GM18867 (cell line): Measurements from ENCODE around the gene STAT5B.
"Not testable (repeated sequence)": the region's sequence is repeated elsewhere in the genome, so short reads cannot be mapped to it uniquely, and the experiment has no call there.

Source experiments
- ATAC-seq: cut with Tn5 transposase; IDR thresholded peaks from one replicate; pipeline ENCODE4 v1.9.1; 2021; ENCODE audit warnings: mild to moderate bottlenecking, moderate library complexity; ENCODE audit not compliant: unreplicated experiment

Gene STAT5B

GRCh38 chr17:42239576-42239975 is 36.6 kb downstream of the STAT5B start:
- ATAC-seq: not testable (repeated sequence)

- ATAC-seq: no peak
Observed at GRCh38 chr17:42236760-42237159, 39.4 kb downstream of the STAT5B start.

- ATAC-seq: no peak
Observed at GRCh38 chr17:42233994-42234393, 42.2 kb downstream of the STAT5B start.

GRCh38 chr17:42233156-42233555 is 43.0 kb downstream of the STAT5B start:
- no peak for ATAC-seq

GRCh38 chr17:42230225-42230624 is 46.0 kb downstream of the STAT5B start:
- ATAC-seq: no peak

GRCh38 chr17:42227849-42228700 is 48.1 kb downstream of the STAT5B start:
- no peak for ATAC-seq

GRCh38 chr17:42225646-42226045 is 50.5 kb downstream of the STAT5B start:
- ATAC-seq: no peak

- ATAC-seq: no peak
Observed at GRCh38 chr17:42224651-42225050, 51.5 kb downstream of the STAT5B start.

- ATAC-seq: no peak
Observed at GRCh38 chr17:42221886-42222745, 54.1 kb downstream of the STAT5B start.

GRCh38 chr17:42219280-42219679 is 56.9 kb downstream of the STAT5B start:
- not testable (repeated sequence) for ATAC-seq

GRCh38 chr17:42214156-42214555 is 62.0 kb downstream of the STAT5B start:
- ATAC-seq: no peak

- no peak for ATAC-seq
Observed at GRCh38 chr17:42212382-42212781, 63.8 kb downstream of the STAT5B start.

GRCh38 chr17:42211921-42212341 is 64.3 kb downstream of the STAT5B start:
- ATAC-seq: not testable (repeated sequence)

GRCh38 chr17:42210046-42210445 is 66.1 kb downstream of the STAT5B start:
- ATAC-seq: no peak

GRCh38 chr17:42206153-42206612 is 70.0 kb downstream of the STAT5B start:
- not testable (repeated sequence) for ATAC-seq

- ATAC-seq: no peak
Observed at GRCh38 chr17:42203354-42203753, 72.8 kb downstream of the STAT5B start.

- ATAC-seq: no peak
Observed at GRCh38 chr17:42202696-42203095, 73.5 kb downstream of the STAT5B start.

- no peak for ATAC-seq
Observed at GRCh38 chr17:42202159-42202558, 74.0 kb downstream of the STAT5B start.

GRCh38 chr17:42201458-42201772 is 74.8 kb downstream of the STAT5B start:
- no peak for ATAC-seq

- ATAC-seq: no peak
Observed at GRCh38 chr17:42200706-42201457, 75.3 kb downstream of the STAT5B start.

GRCh38 chr17:42199416-42200011 is 76.7 kb downstream of the STAT5B start:
- no peak for ATAC-seq
